ENCODE data around the gene LIFR. TPM values are rescaled to one million over a fixed set of nuclear protein-coding genes. Genes with fewer than 3 reads are reported as not detected.
A peak's percentile ranks its signal among the peaks of the same experiment; 100 is the strongest.

The LIFR gene
- total and polyA plus RNA-seq, 7 donors: 10.1 to 74.5 (median 28.9) TPM

DNA sequence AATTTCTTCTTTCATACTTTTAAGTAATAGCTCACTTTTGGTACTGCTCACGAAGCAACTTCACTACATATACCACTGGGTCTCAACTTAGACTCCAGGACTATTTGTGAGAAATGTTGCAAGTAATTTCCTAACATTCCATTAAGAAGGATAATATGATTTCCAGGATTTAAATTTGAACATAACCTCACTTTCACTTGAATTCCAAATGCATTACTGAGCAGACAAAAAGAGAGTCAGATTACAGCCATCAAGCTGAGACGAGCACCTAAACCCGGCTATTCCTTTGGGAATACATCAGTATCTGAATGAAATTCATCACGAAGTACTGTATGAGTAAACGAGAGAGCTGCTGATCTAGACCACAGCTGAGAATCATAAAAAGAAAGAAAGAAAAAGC is 47.3 kb downstream of the LIFR start:
- no peak for ATAC-seq
- intact Hi-C loops (cut with DNase I): no loop called here

DNA sequence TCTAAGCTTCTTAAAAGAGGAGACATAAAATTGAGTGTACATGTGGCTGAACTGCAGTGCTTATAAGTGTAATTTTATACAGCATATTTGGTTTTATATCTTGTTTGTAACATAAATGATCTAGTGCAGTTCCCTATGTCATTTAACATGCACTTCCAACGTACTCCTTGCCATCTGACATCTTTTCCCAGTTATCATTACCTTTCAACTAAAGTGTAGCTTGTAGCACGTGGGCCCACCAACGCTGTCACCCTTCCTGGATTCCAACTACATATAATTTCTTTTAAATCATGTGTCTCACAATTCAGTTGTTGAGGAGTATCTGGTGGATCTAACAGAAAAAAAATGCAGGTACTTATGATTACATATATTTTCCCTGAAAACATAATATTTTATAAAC is 50.1 kb downstream of the LIFR start:
- Histone ChIP-seq H3K9me3 (no peaks in the 10 kb centered on the region), H3K27ac (no peak overlapping the region), H3K36me3 (ENCODE audit: insufficient read depth in 1 of 2, low read depth in 1 of 2) (peaks cover 6 to 74% of the 10 kb centered on the region in 2 donors), H3K27me3 (ENCODE audit: insufficient read depth in 3 of 3, low read length in 2 of 3) (no peaks in the 10 kb centered on the region), H3K4me3 (no peak overlapping the region), H3K4me1 (no peaks in the 10 kb centered on the region)
- ATAC-seq: no peak
- DNase-seq: no peak
- TF ChIP-seq, protein P1, sequence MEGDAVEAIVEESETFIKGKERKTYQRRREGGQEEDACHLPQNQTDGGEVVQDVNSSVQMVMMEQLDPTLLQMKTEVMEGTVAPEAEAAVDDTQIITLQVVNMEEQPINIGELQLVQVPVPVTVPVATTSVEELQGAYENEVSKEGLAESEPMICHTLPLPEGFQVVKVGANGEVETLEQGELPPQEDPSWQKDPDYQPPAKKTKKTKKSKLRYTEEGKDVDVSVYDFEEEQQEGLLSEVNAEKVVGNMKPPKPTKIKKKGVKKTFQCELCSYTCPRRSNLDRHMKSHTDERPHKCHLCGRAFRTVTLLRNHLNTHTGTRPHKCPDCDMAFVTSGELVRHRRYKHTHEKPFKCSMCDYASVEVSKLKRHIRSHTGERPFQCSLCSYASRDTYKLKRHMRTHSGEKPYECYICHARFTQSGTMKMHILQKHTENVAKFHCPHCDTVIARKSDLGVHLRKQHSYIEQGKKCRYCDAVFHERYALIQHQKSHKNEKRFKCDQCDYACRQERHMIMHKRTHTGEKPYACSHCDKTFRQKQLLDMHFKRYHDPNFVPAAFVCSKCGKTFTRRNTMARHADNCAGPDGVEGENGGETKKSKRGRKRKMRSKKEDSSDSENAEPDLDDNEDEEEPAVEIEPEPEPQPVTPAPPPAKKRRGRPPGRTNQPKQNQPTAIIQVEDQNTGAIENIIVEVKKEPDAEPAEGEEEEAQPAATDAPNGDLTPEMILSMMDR (IDR thresholded peaks at IDR 0.05): no peak
- intact Hi-C loops (cut with DNase I): no loop called here
- WGBS, 3 donors: 85 to 94% (median 88%) methylated on average over 3 of the region's 3 CpGs

More for the DNA sequence above, 47.3 kb downstream of the LIFR start:
- no peaks in the 10 kb centered on the region for H3K27me3 ChIP-seq (ENCODE audit: insufficient read depth in 3 of 3, low read length in 2 of 3)
- no peaks in the 10 kb centered on the region for H3K4me1 ChIP-seq
- H3K4me3 ChIP-seq: no peak overlapping the region
- peaks cover 7 to 65% of the 10 kb centered on the region in 2 donors for H3K36me3 ChIP-seq (ENCODE audit: insufficient read depth in 1 of 2, low read depth in 1 of 2)
- no peaks in the 10 kb centered on the region for H3K9me3 ChIP-seq
- no peak overlapping the region for H3K27ac ChIP-seq
- 39 to 54% (median 41%) methylated on average over 5 of the region's 5 CpGs for WGBS, 3 donors
- no peak for DNase-seq
- TF ChIP-seq, protein P1 (IDR thresholded peaks at IDR 0.05): no peak

DNA sequence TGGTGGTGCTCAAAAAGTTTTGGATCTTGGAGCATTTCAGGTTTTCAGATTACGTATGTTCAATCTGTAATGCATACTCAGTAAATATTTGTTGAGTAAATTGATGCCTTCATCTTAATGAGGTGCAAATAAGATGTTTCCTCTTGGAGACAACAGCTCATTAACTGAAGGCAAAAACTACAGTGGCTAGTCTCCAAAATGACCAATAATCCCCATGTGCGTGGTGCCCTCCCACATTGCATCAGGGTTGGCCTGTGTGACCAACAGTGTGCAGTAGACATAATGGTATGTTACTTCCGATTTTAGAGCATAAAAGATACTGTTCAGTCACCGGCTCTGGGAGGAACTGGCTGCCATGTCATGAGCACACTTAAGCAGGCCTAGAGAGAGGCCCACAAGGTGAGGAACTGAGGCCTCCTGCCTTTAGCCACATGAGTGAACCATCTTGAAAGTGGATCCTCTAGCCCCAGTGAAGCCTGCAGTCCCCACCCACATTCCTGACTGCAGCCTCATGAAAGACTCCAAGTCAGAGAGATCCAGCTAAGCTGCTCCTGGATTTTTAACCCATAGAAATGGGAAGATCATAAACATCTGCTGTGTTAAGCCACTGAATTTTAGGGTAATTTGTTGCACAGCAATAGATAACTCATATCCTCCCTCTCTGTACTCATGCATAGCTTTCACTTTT is 55.7 kb downstream of the LIFR start:
- DNase-seq (no peak), ATAC-seq (peak in 3 of 4 donors; percentile 25 to 40 (median 27))
- H3K9me3 ChIP-seq: no peaks in the 10 kb centered on the region
- peaks cover 3 to 89% of the 10 kb centered on the region in 2 donors for H3K36me3 ChIP-seq (ENCODE audit: insufficient read depth in 1 of 2, low read depth in 1 of 2)
- intact Hi-C loops (cut with DNase I): no loop called here
- H3K27ac ChIP-seq: no peak overlapping the region
- TF ChIP-seq, protein P1 (IDR thresholded peaks at IDR 0.05): no peak
- no peak overlapping the region for H3K4me3 ChIP-seq
- 82 to 95% (median 86%) methylated on average over 4 of the region's 4 CpGs for WGBS, 3 donors
- H3K4me1 ChIP-seq: no peaks in the 10 kb centered on the region
- H3K27me3 ChIP-seq (ENCODE audit: insufficient read depth in 3 of 3, low read length in 2 of 3): no peaks in the 10 kb centered on the region

DNA sequence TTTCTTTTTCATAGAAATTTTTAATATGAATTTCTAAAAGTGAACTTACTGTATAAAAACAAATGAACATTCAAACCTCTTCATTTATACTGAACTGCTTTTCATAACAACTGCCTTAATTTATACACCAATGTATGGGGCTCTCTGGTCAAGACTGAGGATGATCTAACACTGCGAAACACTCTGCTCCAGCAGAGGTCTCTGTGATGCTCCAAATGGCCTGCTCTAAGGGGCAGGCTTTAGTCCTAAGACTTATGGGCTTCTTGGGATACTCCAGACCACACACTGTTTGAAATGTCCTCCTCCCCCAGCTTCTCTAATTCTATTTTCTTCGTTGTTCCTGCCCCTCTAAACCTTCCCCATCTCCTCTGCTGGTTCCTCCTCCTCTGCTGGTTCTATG is 58.5 kb downstream of the LIFR start:
- TF ChIP-seq, protein P1 (IDR thresholded peaks at IDR 0.05): peak; percentile 26
- Histone ChIP-seq H3K4me1 (no peaks in the 10 kb centered on the region), H3K36me3 (ENCODE audit: insufficient read depth in 1 of 2, low read depth in 1 of 2) (peaks cover 0 to 89% of the 10 kb centered on the region in 2 donors), H3K9me3 (no peaks in the 10 kb centered on the region), H3K27me3 (ENCODE audit: insufficient read depth in 3 of 3, low read length in 2 of 3) (no peaks in the 10 kb centered on the region), H3K27ac (no peak overlapping the region), H3K4me3 (no peak overlapping the region)
- ATAC-seq (peak in 3 of 4 donors; percentile 48 to 72 (median 70)), DNase-seq (no peak)
- intact Hi-C loops (cut with DNase I): loop anchor here in 1 of 2 donors (5.0 kb wide), 1 partner anchor 314 kb away; no protein-coding TSS in a partner anchor
- 78 to 84% (median 82%) methylated on average over 2 of the region's 2 CpGs for WGBS, 3 donors

Measured in psoas muscle (tissue), 8 donors.